GM18907 (cell line): ENCODE measurements around the gene PTPN11.
A peak's percentile ranks its signal among the peaks of the same experiment; 100 is the strongest.
"Not testable (repeated sequence)": the region's sequence is repeated elsewhere in the genome, so short reads cannot be mapped to it uniquely, and the experiment has no call there.

Source experiments
- ATAC-seq: cut with Tn5 transposase; IDR thresholded peaks from one replicate; pipeline ENCODE4 v1.9.1; 2021; ENCODE audit warnings: mild to moderate bottlenecking, moderate library complexity; ENCODE audit not compliant: unreplicated experiment

Gene PTPN11

GRCh38 chr12:112409064-112409905, 9.5 kb upstream of the PTPN11 start, which contains the start of gene RPL6:
RPL6 (minus strand) TSS chr12:112409605; CDS start chr12:112408656, 949 bp downstream.
- ATAC-seq = peak; percentile 76

DNA sequence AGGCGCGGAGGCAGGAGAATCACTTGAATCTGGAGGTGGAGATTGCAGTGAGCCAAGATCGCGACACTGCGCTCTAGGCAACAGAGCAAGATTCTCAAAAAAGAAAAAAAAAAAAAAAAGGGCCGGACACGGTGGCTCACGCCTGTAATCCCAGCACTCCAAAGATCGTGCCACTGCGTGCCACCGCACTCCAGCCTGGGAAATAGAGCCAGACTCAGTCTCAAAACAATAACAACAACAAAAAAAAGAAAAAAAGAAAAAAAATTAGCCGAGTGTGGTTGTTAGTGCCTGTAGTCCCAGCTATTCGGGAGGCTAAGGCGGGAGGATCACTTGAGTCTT, 8.9 kb upstream of the PTPN11 start:
- no peak for ATAC-seq

- ATAC-seq = no peak
These were observed 4.7 kb upstream of the PTPN11 start for GRCh38 chr12:112413855-112414625.

GRCh38 chr12:112415457-112415856, 3.3 kb upstream of the PTPN11 start:
- ATAC-seq = not testable (repeated sequence)

- no peak for ATAC-seq
These were observed 507 bp upstream of the PTPN11 start for GRCh38 chr12:112418273-112418607.

DNA sequence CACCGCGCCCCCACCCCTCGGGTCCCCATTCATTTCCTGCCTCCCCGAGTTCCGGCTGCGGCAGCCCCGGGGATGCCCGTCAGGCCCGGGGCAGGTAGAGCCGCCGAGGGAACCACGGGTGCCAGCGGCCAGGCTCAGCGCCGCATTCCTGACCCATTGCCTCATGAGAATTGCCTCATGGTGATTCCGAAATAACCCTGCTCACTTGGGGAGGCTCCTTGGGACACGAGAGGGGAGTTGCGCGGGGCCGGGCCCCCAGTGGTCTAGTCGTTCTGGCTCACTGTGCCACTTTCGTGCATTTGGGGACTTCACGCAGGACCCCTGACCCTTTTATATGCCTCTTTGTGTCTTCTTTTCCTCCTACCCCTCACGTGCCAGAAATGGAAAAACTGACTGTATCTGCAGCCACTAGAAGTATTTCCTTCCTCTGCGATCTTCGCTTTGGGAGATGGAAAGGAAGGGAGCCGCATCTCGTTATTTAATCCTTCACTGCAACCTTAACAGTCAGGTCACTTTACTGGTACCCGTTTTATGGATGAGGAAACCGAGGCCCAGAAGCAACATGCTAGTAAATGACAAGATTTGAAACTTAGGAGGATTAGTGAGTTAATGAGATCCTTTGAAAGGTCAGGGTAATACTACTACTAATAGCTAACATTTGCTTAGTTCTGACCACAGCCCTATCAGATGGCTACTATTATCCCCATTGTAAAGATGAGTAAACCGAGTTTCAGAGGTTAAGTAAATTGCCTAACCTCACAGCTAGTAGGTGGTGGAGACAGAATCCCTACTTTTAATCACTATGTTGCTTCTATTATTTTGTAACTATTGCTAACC, 768 bp downstream of the PTPN11 start:
- peak; percentile 54 for ATAC-seq

DNA sequence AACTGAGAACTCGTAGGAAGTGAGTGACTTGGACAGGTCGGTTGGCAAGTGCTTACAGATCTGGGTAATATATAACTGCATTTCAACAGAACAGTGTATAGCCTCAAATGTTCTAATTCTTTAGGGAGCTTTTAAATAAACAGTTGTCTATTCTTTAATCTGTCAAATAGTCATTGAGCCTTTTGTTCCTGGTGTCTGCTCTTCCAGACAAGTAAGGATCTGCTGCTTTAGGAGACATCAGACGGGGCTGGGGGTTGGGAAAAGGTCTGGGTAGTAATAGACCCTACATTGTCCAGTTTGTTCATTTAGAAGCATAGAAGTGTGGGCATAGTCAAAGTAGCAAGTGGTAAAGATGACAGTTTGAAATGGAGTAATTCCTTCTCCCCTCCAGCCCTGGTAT, 2.0 kb downstream of the PTPN11 start:
- ATAC-seq = no peak

GRCh38 chr12:112421363-112421762, 2.6 kb downstream of the PTPN11 start:
- no peak for ATAC-seq

DNA sequence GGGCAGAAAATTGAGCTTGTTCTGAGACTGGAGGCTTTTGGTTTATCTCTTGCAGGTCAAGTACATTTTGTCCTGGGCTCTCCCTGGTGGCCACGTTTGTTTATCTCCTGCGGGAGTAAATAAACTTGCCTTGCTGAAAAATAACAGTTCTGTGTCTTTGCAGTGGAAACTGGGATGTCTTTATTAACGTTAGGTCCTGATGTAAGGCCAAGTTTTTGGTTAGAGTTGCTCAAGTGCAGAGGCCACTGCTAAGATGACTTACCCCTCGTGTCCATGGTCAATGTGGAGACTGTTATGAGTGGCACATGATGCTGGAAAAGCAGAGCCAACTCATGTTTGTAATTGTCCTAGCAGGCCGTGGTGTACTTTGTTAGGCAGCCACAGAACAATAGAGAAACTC, 3.8 kb downstream of the PTPN11 start:
- ATAC-seq = no peak

DNA sequence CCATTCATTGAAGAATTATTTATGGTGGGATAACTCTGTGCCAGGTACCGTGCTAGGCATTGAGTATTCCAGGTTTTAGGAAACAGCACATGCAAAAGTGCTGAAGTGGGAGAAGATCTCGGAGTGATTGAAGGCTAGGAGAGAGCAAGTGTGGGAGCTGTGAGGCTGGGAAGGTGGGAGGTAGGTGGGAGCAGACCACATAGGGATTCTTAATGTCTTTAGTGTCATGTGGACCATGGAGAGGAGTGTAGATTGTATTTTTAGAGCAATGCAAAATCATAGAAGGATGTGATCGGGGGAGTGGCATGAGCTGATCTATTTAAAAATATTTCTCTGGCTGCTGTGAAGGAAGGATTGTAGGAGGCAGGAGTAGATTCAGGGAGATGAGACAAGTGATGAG, 5.4 kb downstream of the PTPN11 start:
- ATAC-seq = no peak

DNA sequence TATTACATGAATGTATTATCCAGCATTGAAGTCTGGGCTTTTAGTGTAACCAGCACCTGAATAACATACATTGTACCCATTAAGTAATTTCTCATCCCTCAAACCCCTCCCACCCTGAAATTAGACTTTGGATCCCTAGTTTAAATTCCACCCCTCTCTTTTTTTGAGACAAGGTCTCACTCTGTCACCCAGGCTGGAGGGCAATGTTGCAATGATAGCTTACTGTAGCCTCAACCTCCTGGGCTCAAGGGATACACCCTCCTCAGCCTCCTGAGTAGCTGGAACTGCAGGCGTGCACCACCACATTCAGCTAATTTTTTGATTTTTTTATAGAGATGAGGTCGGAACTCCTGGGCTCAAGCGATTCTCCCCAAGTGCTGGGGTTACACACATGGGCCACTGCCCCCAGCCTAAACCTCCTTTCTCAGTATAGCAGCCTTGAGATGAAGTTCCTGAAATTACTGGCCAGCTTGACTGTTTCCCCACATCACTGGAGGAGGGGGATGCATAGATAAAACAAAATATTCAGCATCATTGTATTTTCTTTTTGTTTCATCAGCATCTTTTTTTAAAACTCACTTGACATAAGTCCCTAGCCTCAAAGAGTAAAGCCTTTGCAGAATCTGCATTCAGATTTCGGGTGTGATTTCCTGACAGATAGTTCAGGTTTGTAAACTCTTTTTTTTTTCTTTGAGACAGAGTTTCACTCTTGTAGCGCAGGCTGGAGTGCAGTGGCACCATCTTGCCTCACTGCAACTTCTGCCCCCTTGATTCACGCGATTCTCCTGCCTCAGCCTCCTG, 7.0 kb downstream of the PTPN11 start:
- ATAC-seq = no peak

- ATAC-seq = no peak
These were observed 9.0 kb downstream of the PTPN11 start for GRCh38 chr12:112427760-112428159.

DNA sequence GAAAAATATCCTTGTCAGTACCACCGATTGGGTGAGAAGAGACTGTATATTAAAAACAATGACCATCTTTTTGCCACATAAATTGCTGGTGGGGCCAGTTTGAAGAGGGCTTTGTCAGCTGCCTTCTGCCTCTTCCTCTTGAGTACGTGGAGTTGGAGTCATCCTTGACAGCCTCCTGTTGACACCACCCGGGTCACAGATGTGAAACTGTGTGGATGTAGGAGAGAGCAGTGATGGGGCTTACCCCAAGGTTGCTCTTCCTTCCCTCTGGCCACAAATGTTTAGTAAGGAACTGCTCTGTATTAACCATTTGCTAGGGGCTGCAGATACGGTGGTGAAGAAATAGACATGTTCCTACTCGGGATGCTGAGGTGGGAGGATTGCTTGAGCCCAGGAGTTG, 12.2 kb downstream of the PTPN11 start:
- ATAC-seq = no peak

DNA sequence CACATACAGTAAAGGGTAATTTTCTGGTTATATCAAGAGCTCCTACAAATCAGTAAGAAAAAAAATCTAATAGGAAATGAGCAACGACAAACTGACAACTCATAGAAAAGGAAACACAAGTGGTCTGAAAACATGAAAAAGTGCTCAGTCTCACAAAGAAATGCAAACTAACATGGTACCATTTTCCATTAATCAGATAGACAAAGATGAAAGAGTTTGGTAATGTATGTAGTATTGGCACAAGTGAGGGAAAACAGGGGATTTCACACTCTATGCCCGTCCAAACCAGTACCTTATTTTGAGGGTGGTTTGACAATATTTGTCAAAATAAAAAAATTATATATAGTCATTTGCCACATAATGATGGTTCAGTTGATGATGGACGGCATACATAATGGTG, 13.2 kb downstream of the PTPN11 start:
- ATAC-seq = no peak

GRCh38 chr12:112433551-112433950, 14.8 kb downstream of the PTPN11 start:
- no peak for ATAC-seq

- ATAC-seq = not testable (repeated sequence)
These were observed 19.9 kb downstream of the PTPN11 start for GRCh38 chr12:112438645-112439044.

DNA sequence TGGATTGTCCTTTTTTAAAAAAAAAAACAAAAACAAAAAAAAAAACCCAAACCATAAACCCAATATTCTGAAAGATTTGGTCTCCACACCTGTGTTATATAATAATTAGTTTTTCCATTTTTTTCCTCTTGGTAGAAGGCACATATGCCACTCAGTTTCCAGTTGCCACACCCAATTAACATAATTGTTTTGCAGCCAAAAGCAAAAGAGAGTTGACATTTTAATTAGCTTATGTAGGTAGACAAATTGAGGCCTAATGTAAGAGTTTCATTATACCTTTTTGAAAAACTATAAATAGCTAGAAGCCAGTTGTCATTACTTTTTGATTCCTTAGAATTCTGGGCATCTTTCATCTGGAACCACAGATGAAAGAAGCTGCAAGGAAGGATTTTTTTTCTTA, 21.0 kb downstream of the PTPN11 start:
- no peak for ATAC-seq

DNA sequence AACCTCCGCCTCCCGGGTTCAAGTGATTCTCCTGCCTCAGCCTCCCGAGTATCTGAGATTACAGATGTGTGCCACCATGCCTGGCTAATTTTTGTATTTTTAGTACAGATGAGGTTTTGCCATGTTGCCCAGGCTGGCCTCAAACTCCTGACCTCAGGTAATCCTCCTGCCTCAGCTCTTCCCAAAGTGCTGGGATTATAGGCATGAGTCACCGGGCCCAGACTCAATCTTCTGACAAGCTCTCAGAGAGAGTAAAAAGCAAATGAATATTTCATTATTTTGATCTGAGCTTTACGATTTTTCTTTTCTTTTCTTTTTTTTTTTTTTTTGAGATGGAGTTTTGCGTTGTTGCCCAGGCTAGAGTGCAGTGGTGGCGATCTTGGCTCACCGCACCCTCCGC, 21.9 kb downstream of the PTPN11 start:
- not testable (repeated sequence) for ATAC-seq

- ATAC-seq = no peak
These were observed 25.2 kb downstream of the PTPN11 start for GRCh38 chr12:112443916-112444315.

DNA sequence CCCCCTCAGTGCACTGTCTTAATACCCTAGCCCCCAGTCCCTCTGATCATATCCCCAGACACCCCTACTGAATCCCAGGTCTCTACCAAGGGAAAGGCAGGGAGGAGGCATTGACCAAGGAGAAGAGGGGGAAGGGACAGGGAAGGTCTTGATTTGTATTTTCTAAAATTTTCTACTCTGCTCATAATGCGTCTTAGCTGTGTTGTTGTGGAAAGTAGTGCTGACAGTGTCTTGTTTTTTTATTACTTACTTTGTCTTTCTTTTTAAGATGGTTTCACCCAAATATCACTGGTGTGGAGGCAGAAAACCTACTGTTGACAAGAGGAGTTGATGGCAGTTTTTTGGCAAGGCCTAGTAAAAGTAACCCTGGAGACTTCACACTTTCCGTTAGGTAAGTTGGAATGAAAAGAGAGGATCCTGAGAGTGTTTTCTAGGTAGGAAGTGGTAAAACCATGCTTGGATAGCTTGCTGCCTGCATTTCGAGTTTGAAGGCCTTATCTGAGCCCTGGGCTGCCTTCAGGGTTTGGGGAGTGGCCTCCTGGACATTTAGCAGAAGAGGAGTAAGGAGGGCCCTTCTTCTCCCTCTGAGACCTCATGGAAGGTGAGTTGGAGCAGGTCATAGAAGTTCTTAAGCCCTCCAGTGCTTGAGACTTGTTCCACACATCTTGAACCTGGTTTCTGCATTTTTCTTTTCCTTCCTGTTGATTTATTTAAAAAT, 27.4 kb downstream of the PTPN11 start:
- ATAC-seq = no peak
